Neural progenitor cell (in vitro differentiated cells): ENCODE measurements around the gene IGHMBP2. TPM values are rescaled to one million over a fixed set of nuclear protein-coding genes. Genes with fewer than 3 reads are reported as not detected.

Source experiments
- DNase-seq: peaks from one replicate; pipeline ENCODE4 v3.0.0-alpha.2; 2016; ENCODE audit warnings: low spot score
- H2AFZ ChIP-seq: fragments of 200-600 bp; sonication (generic); replicated peaks from 2 replicates; pipeline ENCODE4 v1.6.1; 2016; ENCODE audit warnings: antibody characterized with exemption
- H3F3A ChIP-seq: fragments of 200-600 bp; sonication (generic); 2 replicates; pipeline ENCODE4 v1.6.1; 2016; ENCODE audit warnings: antibody characterized with exemption, low read depth
- H3K27ac ChIP-seq: fragments of 200-600 bp; sonication (generic); 2 replicates; pipeline ENCODE4 v1.5.1; 2016; ENCODE audit warnings: mild to moderate bottlenecking
- H3K27me3 ChIP-seq: fragments of 200-600 bp; sonication (generic); 2 replicates; pipeline ENCODE4 v1.6.1; 2016; ENCODE audit warnings: mild to moderate bottlenecking, moderate library complexity
- H3K36me3 ChIP-seq: fragments of 200-600 bp; sonication (generic); 2 replicates; pipeline ENCODE4 v1.5.1; 2016
- H3K4me1 ChIP-seq: fragments of 200-600 bp; sonication (generic); 2 replicates; pipeline ENCODE4 v1.6.1; 2016; ENCODE audit warnings: mixed run types
- H3K4me2 ChIP-seq: fragments of 200-600 bp; sonication (generic); 2 replicates; pipeline ENCODE4 v1.6.1; 2016
- H3K4me3 ChIP-seq: fragments of 200-600 bp; sonication (generic); 2 replicates; pipeline ENCODE4 v1.5.1; 2016
- H3K79me2 ChIP-seq: fragments of 200-600 bp; sonication (generic); 2 replicates; pipeline ENCODE4 v1.6.1; 2016; ENCODE audit warnings: low read depth
- H3K9ac ChIP-seq: fragments of 200-600 bp; sonication (generic); 2 replicates; pipeline ENCODE4 v1.6.1; 2016
- H3K9me3 ChIP-seq: fragments of 200-600 bp; sonication (generic); 2 replicates; pipeline ENCODE4 v1.5.1; 2016; ENCODE audit warnings: low read depth
- H4K20me1 ChIP-seq: fragments of 200-600 bp; sonication (generic); 2 replicates; pipeline ENCODE4 v1.6.1; 2016; ENCODE audit warnings: low read depth
- H3K27ac Mint-ChIP-seq: 3 replicates; pipeline ENCODE4 v1.8.0; 2021; ENCODE audit warnings: mixed read lengths
- H3K27me3 Mint-ChIP-seq: 2 replicates; pipeline ENCODE4 v1.8.0; 2022; ENCODE audit warnings: low read depth, mild to moderate bottlenecking, inconsistent platforms, moderate library complexity, mixed read lengths; ENCODE audit not compliant: insufficient read depth
- H3K36me3 Mint-ChIP-seq: 3 replicates; pipeline ENCODE4 v1.8.0; 2021; ENCODE audit warnings: mixed read lengths
- H3K4me1 Mint-ChIP-seq: 3 replicates; pipeline ENCODE4 v1.8.0; 2021; ENCODE audit warnings: mixed read lengths
- H3K4me3 Mint-ChIP-seq: 3 replicates; pipeline ENCODE4 v1.8.0; 2021; ENCODE audit warnings: mild to moderate bottlenecking, moderate library complexity, mixed read lengths
- H3K9me3 Mint-ChIP-seq: 3 replicates; pipeline ENCODE4 v1.8.0; 2020; ENCODE audit warnings: mixed read lengths
- EZH2 ChIP-seq: fragments of 200-600 bp; sonication (generic); IDR thresholded peaks from 2 replicates; pipeline ENCODE4 v1.6.1; 2017; ENCODE audit warnings: antibody characterized with exemption, mild to moderate bottlenecking, moderate library complexity
- EZH2phosphoT487 ChIP-seq: fragments of 200-600 bp; sonication (generic); IDR thresholded peaks from 2 replicates; pipeline ENCODE4 v1.6.1; 2017; ENCODE audit warnings: antibody characterized with exemption
- total RNA-seq: library from RNA; depleted of rRNA; stranded (reverse); fragments of >200 nt; gene quantifications from 2 replicates; pipeline ENCODE4 v1.2.3, GENCODE V29; 2015; ENCODE audit warnings: low replicate concordance
- TF ChIP-seq, protein P1 (sequence below): fragments of 200-600 bp; sonication (generic); IDR thresholded peaks from 2 replicates; pipeline ENCODE4 v1.5.1; 2017; ENCODE audit warnings: antibody characterized with exemption, mild to moderate bottlenecking

The IGHMBP2 gene
- total RNA-seq, 1 donor from 2014 or later, result 13.6 TPM

DNA sequence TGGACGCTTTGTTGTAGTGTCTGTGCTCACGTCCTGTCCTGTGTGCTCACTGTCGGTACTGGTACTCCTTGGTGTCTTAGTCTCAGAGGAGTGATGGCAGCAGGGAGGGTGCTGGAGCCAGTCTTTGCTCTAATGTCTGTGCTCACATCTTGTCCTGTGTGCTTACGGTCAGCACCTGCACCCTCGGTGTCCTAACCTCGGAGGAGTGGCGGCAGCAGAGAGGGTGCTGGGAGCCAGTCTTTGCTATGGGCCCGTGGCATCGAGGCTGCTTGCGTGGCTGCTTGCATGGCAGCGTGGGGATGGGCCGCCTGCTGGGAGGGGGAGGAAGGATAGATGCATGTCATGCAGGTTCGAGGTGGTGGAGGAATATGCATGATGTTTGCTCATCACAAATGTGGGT lies 12.7 kb downstream of the IGHMBP2 start:
- TF ChIP-seq EZH2 (no peak), EZH2phosphoT487 (no peak)
- TF ChIP-seq, protein P1, sequence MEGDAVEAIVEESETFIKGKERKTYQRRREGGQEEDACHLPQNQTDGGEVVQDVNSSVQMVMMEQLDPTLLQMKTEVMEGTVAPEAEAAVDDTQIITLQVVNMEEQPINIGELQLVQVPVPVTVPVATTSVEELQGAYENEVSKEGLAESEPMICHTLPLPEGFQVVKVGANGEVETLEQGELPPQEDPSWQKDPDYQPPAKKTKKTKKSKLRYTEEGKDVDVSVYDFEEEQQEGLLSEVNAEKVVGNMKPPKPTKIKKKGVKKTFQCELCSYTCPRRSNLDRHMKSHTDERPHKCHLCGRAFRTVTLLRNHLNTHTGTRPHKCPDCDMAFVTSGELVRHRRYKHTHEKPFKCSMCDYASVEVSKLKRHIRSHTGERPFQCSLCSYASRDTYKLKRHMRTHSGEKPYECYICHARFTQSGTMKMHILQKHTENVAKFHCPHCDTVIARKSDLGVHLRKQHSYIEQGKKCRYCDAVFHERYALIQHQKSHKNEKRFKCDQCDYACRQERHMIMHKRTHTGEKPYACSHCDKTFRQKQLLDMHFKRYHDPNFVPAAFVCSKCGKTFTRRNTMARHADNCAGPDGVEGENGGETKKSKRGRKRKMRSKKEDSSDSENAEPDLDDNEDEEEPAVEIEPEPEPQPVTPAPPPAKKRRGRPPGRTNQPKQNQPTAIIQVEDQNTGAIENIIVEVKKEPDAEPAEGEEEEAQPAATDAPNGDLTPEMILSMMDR, result no peak
- Histone ChIP-seq H2AFZ (no peak overlapping the region), H4K20me1 (no peaks in the 10 kb centered on the region), H3K4me3 (no peak overlapping the region), H3K36me3 (no peaks in the 10 kb centered on the region), H3F3A (no peaks in the 10 kb centered on the region), H3K27ac (no peak overlapping the region), H3K9me3 (no peaks in the 10 kb centered on the region), H3K9ac (no peak overlapping the region), H3K79me2 (no peaks in the 10 kb centered on the region), H3K27me3 (no peaks in the 10 kb centered on the region), H3K4me2 (no peak overlapping the region), H3K4me1 (no peaks in the 10 kb centered on the region)
- peaks cover 1% of the 10 kb centered on the region for H3K27me3 Mint-ChIP-seq
- H3K4me1 Mint-ChIP-seq, result no peaks in the 10 kb centered on the region
- H3K9me3 Mint-ChIP-seq, result no peaks in the 10 kb centered on the region
- DNase-seq, result no peak
- H3K36me3 Mint-ChIP-seq, result peaks cover 29% of the 10 kb centered on the region
- H3K4me3 Mint-ChIP-seq, result no peak overlapping the region
- H3K27ac Mint-ChIP-seq, result no peak overlapping the region

DNA sequence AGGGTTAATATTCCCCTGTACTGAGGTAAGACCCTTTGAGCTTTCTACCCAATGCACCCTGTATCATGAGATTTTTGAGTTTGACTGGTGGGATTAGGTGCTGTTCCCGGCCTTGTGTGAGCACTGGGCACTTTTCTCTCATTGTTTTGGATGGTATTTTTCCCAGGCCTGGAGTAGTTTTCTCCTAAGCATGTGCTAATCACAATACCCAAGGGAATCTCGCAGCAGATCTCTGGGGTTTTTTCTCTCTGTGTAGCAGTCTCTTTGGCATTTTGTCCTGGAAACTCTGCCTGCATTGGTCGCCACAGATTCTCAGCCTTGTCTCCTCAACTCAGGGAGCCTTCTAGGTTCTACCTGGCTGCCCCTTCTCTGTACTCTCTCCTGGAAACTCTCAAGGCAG lies 19.9 kb downstream of the IGHMBP2 start:
- no peak for DNase-seq
- no peaks in the 10 kb centered on the region for H3F3A ChIP-seq
- Mint-ChIP-seq H3K9me3 (peaks cover 22% of the 10 kb centered on the region), H3K4me3 (no peak overlapping the region), H3K27me3 (no peaks in the 10 kb centered on the region), H3K4me1 (no peaks in the 10 kb centered on the region), H3K36me3 (peaks cover 60% of the 10 kb centered on the region), H3K27ac (no peak overlapping the region)
- no peaks in the 10 kb centered on the region for H3K27me3 ChIP-seq
- H4K20me1 ChIP-seq, result no peaks in the 10 kb centered on the region
- H3K27ac ChIP-seq, result no peak overlapping the region
- no peak overlapping the region for H3K9ac ChIP-seq
- peaks cover 7% of the 10 kb centered on the region for H3K79me2 ChIP-seq
- H3K9me3 ChIP-seq, result peaks cover 13% of the 10 kb centered on the region
- H3K36me3 ChIP-seq, result peaks cover 4% of the 10 kb centered on the region
- H2AFZ ChIP-seq, result no peak overlapping the region
- no peak overlapping the region for H3K4me2 ChIP-seq
- no peaks in the 10 kb centered on the region for H3K4me1 ChIP-seq
- TF ChIP-seq, protein P1, result no peak
- H3K4me3 ChIP-seq, result no peak overlapping the region

DNA sequence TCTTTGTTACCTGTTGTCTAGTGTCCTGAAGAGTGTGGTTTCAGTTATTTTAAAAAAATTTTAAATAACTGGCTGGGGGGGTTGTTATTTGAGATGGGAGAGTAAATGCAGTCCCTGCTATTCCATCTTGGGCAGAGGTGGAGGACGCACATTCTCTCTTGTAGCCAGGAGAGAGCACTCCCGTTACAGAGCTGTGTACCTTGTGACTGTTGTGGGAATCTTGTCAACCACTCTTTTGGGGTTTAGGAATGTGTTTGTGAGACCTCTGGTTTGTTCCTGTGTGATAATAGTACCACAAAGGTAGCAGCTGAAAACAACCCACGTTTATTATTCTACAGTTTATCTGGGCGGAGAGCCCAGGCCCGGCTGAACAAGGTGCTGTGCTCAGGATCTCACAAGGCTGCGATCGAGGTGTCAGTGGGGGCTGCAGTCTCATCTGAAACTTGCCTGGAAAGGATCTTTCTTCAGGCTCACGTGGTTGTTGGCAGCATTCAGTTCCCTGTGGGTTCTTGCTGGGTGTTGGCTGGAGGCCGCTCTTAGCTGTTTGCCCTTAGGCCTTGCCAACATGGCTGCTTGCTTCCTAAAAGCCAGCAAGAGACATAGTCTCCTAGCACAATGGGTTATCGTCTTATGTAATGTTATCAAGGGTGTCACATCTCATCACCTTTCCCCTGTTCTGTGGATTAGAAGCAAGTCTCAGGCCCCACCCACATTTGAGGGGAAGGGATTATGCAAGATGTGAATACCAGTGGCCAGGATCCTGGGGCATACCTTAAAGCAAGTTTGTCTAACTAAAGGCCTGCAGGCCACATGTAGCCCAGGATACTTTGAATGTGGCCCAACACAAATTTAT lies 20.6 kb downstream of the IGHMBP2 start:
- H3K36me3 Mint-ChIP-seq, result peaks cover 56% of the 10 kb centered on the region
- H3K9ac ChIP-seq, result no peak overlapping the region
- peaks cover 22% of the 10 kb centered on the region for H3K9me3 Mint-ChIP-seq
- peaks cover 13% of the 10 kb centered on the region for H3K9me3 ChIP-seq
- no peak overlapping the region for H3K4me3 ChIP-seq
- H3K4me2 ChIP-seq, result no peak overlapping the region
- H3K27me3 ChIP-seq, result no peaks in the 10 kb centered on the region
- no peaks in the 10 kb centered on the region for H3K4me1 ChIP-seq
- peaks cover 7% of the 10 kb centered on the region for H3K79me2 ChIP-seq
- H3F3A ChIP-seq, result no peaks in the 10 kb centered on the region
- no peak overlapping the region for H3K4me3 Mint-ChIP-seq
- DNase-seq, result no peak
- no peaks in the 10 kb centered on the region for H4K20me1 ChIP-seq
- H3K27me3 Mint-ChIP-seq, result no peaks in the 10 kb centered on the region
- H2AFZ ChIP-seq, result no peak overlapping the region
- TF ChIP-seq, protein P1, result no peak
- TF ChIP-seq EZH2phosphoT487, result no peak
- TF ChIP-seq EZH2, result no peak
- H3K27ac Mint-ChIP-seq, result no peak overlapping the region
- H3K27ac ChIP-seq, result no peak overlapping the region
- peaks cover 4% of the 10 kb centered on the region for H3K36me3 ChIP-seq
- no peaks in the 10 kb centered on the region for H3K4me1 Mint-ChIP-seq
